HL-60 (cell line): ENCODE data around the gene RBPJ.

Experiments used
- GABPA ChIP-seq: IDR thresholded peaks from 2 replicates; pipeline ENCODE4 v1.6.1; 2012; ENCODE audit warnings: low read depth
- POLR2AphosphoS5 ChIP-seq: IDR thresholded peaks from 2 replicates; pipeline ENCODE4 v1.6.1; 2012; ENCODE audit warnings: low read depth
- REST ChIP-seq: IDR thresholded peaks from 2 replicates; pipeline ENCODE4 v1.6.1; 2012; ENCODE audit warnings: low read depth; ENCODE audit not compliant: insufficient replicate concordance
- TF ChIP-seq, protein P1 (sequence below): IDR thresholded peaks from one replicate; pipeline ENCODE4 v1.5.1; 2011; ENCODE audit warnings: low read length, control low read depth, inconsistent platforms; ENCODE audit not compliant: insufficient read depth

DNA sequence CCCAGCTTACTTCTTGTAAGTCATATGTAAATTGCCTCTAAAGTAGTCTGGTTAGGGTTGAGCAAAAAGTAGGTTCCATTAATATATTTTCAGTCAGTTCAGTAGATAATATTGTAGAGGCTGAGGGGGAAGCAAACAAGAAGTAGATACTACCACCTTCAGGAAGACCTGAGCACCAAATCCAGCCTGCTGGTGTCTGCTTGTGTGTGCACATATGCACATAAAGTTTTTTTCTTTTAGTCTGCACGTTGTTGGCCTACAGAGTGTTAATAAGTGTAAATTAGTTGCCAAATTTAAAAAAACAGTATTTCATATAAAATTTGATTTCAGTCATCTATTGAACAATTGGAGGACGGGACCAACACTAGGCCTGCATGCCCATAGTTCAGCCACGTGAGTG lies 92.8 kb downstream of the RBPJ start:
- TF ChIP-seq, protein P1, sequence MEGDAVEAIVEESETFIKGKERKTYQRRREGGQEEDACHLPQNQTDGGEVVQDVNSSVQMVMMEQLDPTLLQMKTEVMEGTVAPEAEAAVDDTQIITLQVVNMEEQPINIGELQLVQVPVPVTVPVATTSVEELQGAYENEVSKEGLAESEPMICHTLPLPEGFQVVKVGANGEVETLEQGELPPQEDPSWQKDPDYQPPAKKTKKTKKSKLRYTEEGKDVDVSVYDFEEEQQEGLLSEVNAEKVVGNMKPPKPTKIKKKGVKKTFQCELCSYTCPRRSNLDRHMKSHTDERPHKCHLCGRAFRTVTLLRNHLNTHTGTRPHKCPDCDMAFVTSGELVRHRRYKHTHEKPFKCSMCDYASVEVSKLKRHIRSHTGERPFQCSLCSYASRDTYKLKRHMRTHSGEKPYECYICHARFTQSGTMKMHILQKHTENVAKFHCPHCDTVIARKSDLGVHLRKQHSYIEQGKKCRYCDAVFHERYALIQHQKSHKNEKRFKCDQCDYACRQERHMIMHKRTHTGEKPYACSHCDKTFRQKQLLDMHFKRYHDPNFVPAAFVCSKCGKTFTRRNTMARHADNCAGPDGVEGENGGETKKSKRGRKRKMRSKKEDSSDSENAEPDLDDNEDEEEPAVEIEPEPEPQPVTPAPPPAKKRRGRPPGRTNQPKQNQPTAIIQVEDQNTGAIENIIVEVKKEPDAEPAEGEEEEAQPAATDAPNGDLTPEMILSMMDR = no peak
- TF ChIP-seq POLR2AphosphoS5 (no peak), REST (no peak), GABPA (no peak)
